WI38 (cell line): Measurements from ENCODE around the gene FAM124B.

ENCODE experiments used
- H3K4me3 ChIP-seq: 2 replicates; pipeline ENCODE4 v1.5.1; 2011; ENCODE audit warnings: low read depth, mild to moderate bottlenecking, control low read depth, low read length
- CTCF ChIP-seq: IDR thresholded peaks from 2 replicates; pipeline ENCODE4 v1.5.1; 2012; ENCODE audit warnings: low read depth, mild to moderate bottlenecking, control low read depth, low read length

Gene FAM124B, protein sequence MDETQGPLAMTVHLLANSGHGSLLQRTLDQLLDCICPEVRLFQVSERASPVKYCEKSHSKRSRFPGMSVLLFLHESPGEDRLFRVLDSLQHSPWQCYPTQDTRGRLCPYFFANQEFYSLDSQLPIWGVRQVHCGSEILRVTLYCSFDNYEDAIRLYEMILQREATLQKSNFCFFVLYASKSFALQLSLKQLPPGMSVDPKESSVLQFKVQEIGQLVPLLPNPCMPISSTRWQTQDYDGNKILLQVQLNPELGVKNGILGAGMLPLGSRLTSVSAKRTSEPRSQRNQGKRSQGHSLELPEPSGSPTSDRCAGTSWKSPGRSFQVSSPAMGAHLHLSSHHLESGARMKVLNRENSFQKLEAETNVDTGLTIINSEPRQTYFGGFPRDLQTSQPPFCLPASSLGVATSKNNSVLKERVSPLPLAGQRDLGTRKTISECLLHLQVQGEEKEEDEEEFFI

GRCh38 chr2:224401641-224402342 is at the start of gene FAM124B:
Gene FAM124B (minus strand): TSS chr2:224402107. CDS start chr2:224401768, 339 bp downstream.
- no peak within 1 kb of the TSS for H3K4me3 ChIP-seq
- TF ChIP-seq CTCF: no peak

- no peak overlapping the region for H3K4me3 ChIP-seq
- peak; percentile 57 for TF ChIP-seq CTCF
Measured at GRCh38 chr2:224449212-224450147, 47.6 kb upstream of the FAM124B start.

DNA sequence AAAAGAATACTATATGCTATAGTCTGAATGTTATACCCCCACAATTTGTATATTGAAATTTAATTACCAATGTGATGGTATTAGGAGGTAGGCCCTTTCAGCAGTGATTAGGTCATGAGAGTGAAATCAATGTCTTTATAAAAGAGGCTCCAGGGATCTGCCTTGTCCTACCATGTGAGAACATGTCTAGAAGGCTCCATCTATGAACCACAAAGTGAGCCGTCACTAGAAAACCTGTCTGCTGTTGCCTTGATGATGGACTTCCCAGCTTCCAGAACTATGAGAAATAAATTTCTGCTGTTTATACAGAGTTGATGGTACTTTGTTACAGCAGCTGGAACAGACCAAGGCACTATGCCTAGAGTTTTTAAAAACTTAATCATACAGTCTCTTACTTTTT is 46.3 kb upstream of the FAM124B start:
- TF ChIP-seq CTCF: no peak
- H3K4me3 ChIP-seq: no peak overlapping the region

GRCh38 chr2:224444783-224445182 is 42.9 kb upstream of the FAM124B start:
- no peak for TF ChIP-seq CTCF
- no peak overlapping the region for H3K4me3 ChIP-seq

GRCh38 chr2:224444021-224444420 is 42.1 kb upstream of the FAM124B start:
- H3K4me3 ChIP-seq: no peak overlapping the region
- TF ChIP-seq CTCF: no peak

- peak overlapping the region; percentile 40 for H3K4me3 ChIP-seq
Measured at GRCh38 chr2:224442071-224442967, 40.4 kb upstream of the FAM124B start.

More at GRCh38 chr2:224442071-224442967, 40.4 kb upstream of the FAM124B start:
- no peak for TF ChIP-seq CTCF
